Measurements from ENCODE around the gene CDPF1. TPM values are rescaled to one million over a fixed set of nuclear protein-coding genes. Genes with fewer than 3 reads are reported as not detected.
"Not testable (repeated sequence)": the region's sequence is repeated elsewhere in the genome, so short reads cannot be mapped to it uniquely, and the experiment has no call there.

The CDPF1 gene
- total RNA-seq, 1 donor from 2014 or later, result 6.9 TPM

- Mint-ChIP-seq H3K4me3 (ENCODE audit: unreplicated experiment) (no peak overlapping the region), H3K36me3 (ENCODE audit: unreplicated experiment) (peaks cover 7% of the 10 kb centered on the region), H3K9me3 (ENCODE audit: unreplicated experiment) (peaks cover 4% of the 10 kb centered on the region), H3K27ac (ENCODE audit: unreplicated experiment) (no peak overlapping the region), H3K4me1 (ENCODE audit: low read depth, unreplicated experiment) (peaks cover 10% of the 10 kb centered on the region), H3K27me3 (ENCODE audit: unreplicated experiment) (peaks cover 5% of the 10 kb centered on the region)
- TF ChIP-seq CTCF (IDR thresholded peaks at IDR 0.05; ENCODE audit: partially characterized antibody, unreplicated experiment), result no peak
- no peak for DNase-seq
Observed at GRCh38 chr22:46272196-46272595, 22.1 kb upstream of the CDPF1 start.

- H3K36me3 Mint-ChIP-seq (ENCODE audit: unreplicated experiment), result peaks cover 4% of the 10 kb centered on the region
- peaks cover 4% of the 10 kb centered on the region for H3K27me3 Mint-ChIP-seq (ENCODE audit: unreplicated experiment)
- H3K4me3 Mint-ChIP-seq (ENCODE audit: unreplicated experiment), result peak overlapping the region; percentile 58
- H3K27ac Mint-ChIP-seq (ENCODE audit: unreplicated experiment), result no peak overlapping the region
- DNase-seq, result no peak
- H3K4me1 Mint-ChIP-seq (ENCODE audit: low read depth, unreplicated experiment), result peaks cover 10% of the 10 kb centered on the region
- peaks cover 11% of the 10 kb centered on the region for H3K9me3 Mint-ChIP-seq (ENCODE audit: unreplicated experiment)
- no peak for TF ChIP-seq CTCF (IDR thresholded peaks at IDR 0.05; ENCODE audit: partially characterized antibody, unreplicated experiment)
Observed at GRCh38 chr22:46269564-46269963, 19.5 kb upstream of the CDPF1 start.

GRCh38 chr22:46267431-46268279 is 17.6 kb upstream of the CDPF1 start, which contains the start of gene TTC38:
Gene TTC38 (plus strand): TSS chr22:46268008. CDS start chr22:46268040, 32 bp downstream.
- H3K27ac Mint-ChIP-seq (ENCODE audit: unreplicated experiment), result no peak within 1 kb of the TSS
- H3K4me3 Mint-ChIP-seq (ENCODE audit: unreplicated experiment), result peak within 1 kb of the TSS; percentile 90
- H3K36me3 Mint-ChIP-seq (ENCODE audit: unreplicated experiment), result peaks cover 16% of the 10 kb centered on the region
- H3K9me3 Mint-ChIP-seq (ENCODE audit: unreplicated experiment), result peaks cover 13% of the 10 kb centered on the region
- peaks cover 2% of the 10 kb centered on the region for H3K4me1 Mint-ChIP-seq (ENCODE audit: low read depth, unreplicated experiment)
- no peak for TF ChIP-seq CTCF (IDR thresholded peaks at IDR 0.05; ENCODE audit: partially characterized antibody, unreplicated experiment)
- peak; percentile 69 for DNase-seq
- peaks cover 12% of the 10 kb centered on the region for H3K27me3 Mint-ChIP-seq (ENCODE audit: unreplicated experiment)

- not testable (repeated sequence) for DNase-seq; H3K4me3 Mint-ChIP-seq (ENCODE audit: unreplicated experiment); H3K4me1 Mint-ChIP-seq (ENCODE audit: low read depth, unreplicated experiment); H3K27ac Mint-ChIP-seq (ENCODE audit: unreplicated experiment)
- Mint-ChIP-seq H3K27me3 (ENCODE audit: unreplicated experiment) (peaks cover 17% of the 10 kb centered on the region), H3K36me3 (ENCODE audit: unreplicated experiment) (peaks cover 33% of the 10 kb centered on the region), H3K9me3 (ENCODE audit: unreplicated experiment) (peaks cover 17% of the 10 kb centered on the region)
Observed at GRCh38 chr22:46265627-46266026, 15.5 kb upstream of the CDPF1 start.

- peaks cover 16% of the 10 kb centered on the region for H3K27me3 Mint-ChIP-seq (ENCODE audit: unreplicated experiment)
Observed at GRCh38 chr22:46264520-46264919, 14.4 kb upstream of the CDPF1 start.

GRCh38 chr22:46263216-46263590 is 13.1 kb upstream of the CDPF1 start, which contains the start of gene PKDREJ:
Gene PKDREJ (minus strand): TSS chr22:46263343. CDS start chr22:46263322, 21 bp downstream.
- Mint-ChIP-seq H3K27ac (ENCODE audit: unreplicated experiment) (no peak within 1 kb of the TSS), H3K4me3 (ENCODE audit: unreplicated experiment) (peak within 1 kb of the TSS; percentile 40), H3K27me3 (ENCODE audit: unreplicated experiment) (peaks cover 16% of the 10 kb centered on the region), H3K9me3 (ENCODE audit: unreplicated experiment) (peaks cover 14% of the 10 kb centered on the region), H3K4me1 (ENCODE audit: low read depth, unreplicated experiment) (peaks cover 2% of the 10 kb centered on the region), H3K36me3 (ENCODE audit: unreplicated experiment) (peaks cover 41% of the 10 kb centered on the region)
- no peak for DNase-seq
- TF ChIP-seq CTCF (IDR thresholded peaks at IDR 0.05; ENCODE audit: partially characterized antibody, unreplicated experiment), result no peak

More at GRCh38 chr22:46264520-46264919, 14.4 kb upstream of the CDPF1 start:
- not testable (repeated sequence) for H3K27ac Mint-ChIP-seq (ENCODE audit: unreplicated experiment); H3K4me1 Mint-ChIP-seq (ENCODE audit: low read depth, unreplicated experiment); DNase-seq; H3K4me3 Mint-ChIP-seq (ENCODE audit: unreplicated experiment)
- H3K36me3 Mint-ChIP-seq (ENCODE audit: unreplicated experiment), result peaks cover 38% of the 10 kb centered on the region
- peaks cover 17% of the 10 kb centered on the region for H3K9me3 Mint-ChIP-seq (ENCODE audit: unreplicated experiment)

Data from glutamatergic neuron (in vitro differentiated cells).